Stimulated activated naive CD8-positive, alpha-beta T cell treated with anti-CD3 and anti-CD28 coated beads, Interleukin-15, Interleukin-2, amounts not matched to agents 100 U/mL and 50 U/mL, for 24 hours (primary cell): ENCODE data around the gene DIRAS1.
A peak's percentile ranks its signal among the peaks of the same experiment; 100 is the strongest.
"Not testable (repeated sequence)": the region's sequence is repeated elsewhere in the genome, so short reads cannot be mapped to it uniquely, and the experiment has no call there.

ENCODE experiments used
- ATAC-seq: fragments of 150-1000 bp; cut with Tn5 transposase; one replicate; pipeline ENCODE4 v1.10.0; 2021
- DNase-seq: peaks from one replicate; pipeline ENCODE4 v3.0.0; 2021

Gene DIRAS1

GRCh38 chr19:2711172-2711874 lies 9.8 kb downstream of the DIRAS1 start:
- ATAC-seq (no peak), DNase-seq (no peak)

- DNase-seq (no peak), ATAC-seq (no peak)
Observed at GRCh38 chr19:2706251-2706650, 14.9 kb downstream of the DIRAS1 start.

DNA sequence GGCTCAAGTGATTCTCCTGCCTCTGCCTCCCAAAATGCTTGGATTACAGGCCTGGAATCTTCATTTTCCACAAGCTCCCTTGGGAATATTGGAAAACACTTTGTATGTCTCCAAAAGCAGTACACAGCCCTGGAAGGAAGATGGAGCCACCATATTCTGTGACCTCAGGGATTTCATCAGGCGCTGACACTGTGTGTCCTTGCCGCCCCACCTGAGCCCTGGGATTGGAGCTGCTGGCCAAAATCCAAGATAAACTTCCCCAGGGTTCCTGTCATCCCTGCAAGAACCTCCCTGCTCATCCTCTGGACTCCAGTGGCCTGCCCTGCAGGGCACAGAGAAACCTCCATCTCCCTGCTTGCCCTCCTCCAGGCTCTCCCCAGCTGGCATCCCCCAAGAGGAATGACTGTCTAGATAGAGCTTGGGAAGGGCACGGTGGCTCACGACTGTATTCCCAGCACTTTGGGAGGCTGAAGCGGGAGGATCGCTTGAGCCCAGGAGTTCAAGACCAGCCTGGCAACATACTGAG lies 17.4 kb downstream of the DIRAS1 start:
- no peak for DNase-seq
- no peak for ATAC-seq

DNA sequence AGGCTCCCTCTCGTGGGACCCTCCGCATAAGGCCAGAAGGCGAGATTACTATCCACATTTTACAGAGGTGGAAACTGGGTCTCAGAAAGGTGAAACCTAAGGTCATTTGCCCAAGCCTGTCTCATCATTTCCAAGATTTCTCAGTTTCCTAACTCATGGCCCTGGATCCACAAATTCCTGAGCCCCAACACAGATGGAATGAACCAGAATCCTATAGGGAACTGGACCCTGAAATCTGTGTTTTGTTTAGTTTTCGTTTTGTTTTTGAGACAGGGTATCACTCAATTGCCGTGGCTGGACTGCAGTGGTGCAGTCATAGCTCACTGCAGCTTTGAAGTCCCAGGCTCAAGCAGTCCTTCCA lies 18.1 kb downstream of the DIRAS1 start:
- DNase-seq (no peak), ATAC-seq (no peak)

GRCh38 chr19:2702170-2703076 lies 18.7 kb downstream of the DIRAS1 start, which contains the start of gene GNG7:
GNG7 (minus strand) TSS chr19:2702694; CDS start chr19:2520688, 182,006 bp downstream.
- DNase-seq: peak; percentile 97
- peak; percentile 98 for ATAC-seq

DNA sequence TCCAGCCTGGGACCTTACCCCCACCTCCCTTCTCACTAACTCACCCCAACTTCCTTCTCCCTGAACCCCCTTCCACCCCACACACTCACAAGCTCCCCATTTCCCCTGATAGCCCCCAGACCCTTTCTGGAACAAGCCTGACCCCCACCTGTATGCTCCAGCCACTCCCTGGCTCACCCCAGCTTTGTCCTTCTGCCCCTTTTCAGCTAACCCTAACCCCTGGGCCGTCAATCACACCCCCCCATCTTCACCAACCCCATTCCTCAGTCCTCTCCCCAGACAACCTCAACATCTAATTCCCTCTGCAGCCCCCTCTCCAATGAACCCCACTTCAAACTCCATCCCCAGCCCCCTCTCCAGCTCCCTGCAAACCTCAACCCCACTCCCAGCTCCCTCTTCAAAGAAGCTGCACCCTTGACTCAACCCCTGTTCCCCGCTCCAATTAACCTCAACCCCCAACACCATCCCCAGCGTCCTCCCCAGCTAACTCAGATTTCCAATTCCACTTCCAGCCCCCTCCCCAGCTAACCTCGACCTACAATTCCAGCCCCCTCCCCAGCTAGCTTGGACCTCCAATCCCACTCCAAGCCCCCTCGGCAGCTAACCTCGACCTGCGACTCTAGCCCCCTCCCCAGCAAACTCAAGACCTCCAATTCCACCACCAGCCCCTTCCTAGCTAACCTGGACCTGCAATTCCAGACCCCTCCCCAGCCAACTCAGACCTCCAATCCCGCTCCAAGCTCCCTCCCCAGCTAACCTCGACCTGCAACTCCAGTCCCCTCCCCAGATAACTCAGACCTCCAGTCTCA lies 19.6 kb downstream of the DIRAS1 start:
- no peak for DNase-seq
- no peak for ATAC-seq

DNA sequence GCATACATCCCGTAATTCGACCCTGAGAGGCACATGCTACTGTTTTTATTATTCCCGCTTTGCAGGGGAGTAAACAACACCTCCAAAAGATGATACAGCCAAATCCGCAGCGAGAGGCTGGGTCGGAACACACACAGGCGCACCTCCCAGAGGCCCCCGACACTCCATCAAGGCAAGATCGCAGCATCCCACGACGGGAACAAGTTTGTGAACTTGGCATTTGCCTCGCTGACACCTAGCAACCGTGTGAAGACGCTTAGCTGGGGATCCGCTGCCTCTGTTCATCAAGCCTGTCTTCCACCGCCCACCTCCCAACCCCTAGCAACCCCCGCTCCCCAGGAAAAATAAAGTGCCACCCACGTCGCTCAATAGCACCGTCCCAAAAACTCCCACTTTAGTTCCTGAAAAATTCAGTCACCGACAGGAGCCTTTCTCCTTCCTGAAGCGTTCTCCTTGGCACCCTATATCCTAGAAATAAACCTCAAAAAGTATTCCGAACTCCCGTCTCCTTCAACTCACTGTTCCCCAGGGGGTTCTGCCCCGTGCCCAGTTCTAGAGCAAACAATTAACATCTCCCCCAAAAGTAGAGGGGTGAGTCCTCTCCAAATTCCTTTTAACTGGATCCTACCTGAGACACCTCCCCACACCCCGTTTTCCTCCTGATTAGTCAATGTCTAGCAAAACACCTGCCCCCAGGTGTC lies 20.4 kb downstream of the DIRAS1 start:
- DNase-seq (no peak), ATAC-seq (no peak)

DNA sequence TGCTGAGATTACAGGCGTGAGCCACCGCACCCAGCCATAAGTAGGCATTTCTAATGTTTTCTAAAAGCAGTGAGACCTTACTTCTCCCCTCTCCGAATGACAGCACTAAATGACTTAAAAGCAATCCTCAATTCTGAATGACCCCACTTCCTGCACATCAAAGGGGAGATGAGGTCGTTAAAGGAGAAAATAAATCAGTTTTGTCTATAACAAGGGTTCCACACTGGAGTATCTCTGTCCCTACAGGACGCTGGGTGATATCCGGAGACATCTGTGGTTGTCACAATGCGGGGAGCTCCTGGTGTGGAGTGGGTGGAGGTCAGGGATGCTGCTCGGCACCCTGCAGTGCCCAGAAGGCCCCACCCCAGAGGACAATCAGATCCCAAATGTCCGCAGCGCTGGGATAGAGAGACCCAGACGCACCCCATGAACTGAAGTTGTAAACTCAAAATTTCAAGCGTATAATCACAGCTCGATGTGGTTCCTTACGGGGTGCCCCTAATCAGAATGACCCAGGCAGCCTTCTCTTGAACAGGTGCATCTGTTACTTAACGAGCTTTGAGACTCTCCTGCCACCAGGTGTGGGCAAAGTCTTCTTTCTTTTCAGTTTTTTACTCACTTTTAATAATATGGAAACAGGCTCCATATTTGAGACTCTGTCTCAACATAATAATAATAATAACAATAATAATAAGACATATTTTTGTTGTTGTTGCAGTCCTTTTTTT lies 21.6 kb downstream of the DIRAS1 start:
- no peak for ATAC-seq
- DNase-seq: no peak

GRCh38 chr19:2694196-2694595 lies 27.0 kb downstream of the DIRAS1 start:
- DNase-seq (no peak), ATAC-seq (no peak)

DNA sequence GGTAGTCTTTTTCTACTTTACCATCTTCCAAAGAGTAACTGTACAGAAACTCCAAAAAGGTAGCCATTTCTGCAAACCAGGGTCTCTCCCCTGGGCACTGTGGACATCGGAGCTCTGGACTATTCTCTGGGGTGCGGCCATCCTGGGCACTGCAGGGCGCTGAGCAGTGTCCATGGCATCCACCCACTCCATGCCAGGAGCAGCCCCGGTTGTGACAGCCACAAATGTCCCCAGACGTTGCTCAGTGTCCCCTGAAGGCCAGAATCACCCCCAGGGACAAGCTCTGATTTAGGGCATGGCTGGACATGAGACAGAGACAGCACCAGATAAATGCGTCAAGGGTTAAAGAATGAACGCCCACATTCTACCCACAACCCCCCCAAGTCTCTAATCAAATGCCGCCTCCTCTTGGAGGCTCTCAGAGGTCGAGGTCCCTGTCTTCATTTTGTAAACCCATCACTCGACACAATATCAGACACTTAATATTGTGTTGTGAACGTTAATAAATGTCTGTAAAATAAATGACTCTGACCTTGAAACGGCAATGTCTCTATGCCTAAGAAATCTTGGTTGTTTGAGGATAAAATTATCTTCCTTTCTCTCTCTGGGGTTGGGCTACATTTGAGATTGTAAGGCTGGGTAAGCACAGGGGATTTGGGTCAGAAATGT lies 27.5 kb downstream of the DIRAS1 start:
- ATAC-seq: no peak
- DNase-seq: no peak

DNA sequence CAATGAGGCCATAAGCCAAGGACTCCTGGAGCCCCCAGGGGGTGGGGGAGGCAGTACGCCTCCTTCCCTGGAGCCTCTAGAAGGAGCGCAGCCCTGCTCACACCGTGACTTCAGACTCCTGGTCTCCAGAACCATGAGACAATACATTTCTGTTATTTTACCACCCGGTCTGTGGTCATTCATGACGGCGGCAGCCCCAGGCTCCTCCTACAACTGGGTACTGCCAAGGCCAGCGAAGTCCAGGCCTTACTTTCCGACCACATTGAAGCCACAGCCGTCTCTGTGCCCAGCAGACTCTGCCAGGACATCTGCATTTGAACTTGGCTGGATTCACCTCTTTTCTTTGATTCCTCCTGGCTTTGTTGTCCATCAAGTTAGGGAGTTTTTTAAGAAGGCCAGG lies 29.2 kb downstream of the DIRAS1 start:
- ATAC-seq: no peak
- no peak for DNase-seq

DNA sequence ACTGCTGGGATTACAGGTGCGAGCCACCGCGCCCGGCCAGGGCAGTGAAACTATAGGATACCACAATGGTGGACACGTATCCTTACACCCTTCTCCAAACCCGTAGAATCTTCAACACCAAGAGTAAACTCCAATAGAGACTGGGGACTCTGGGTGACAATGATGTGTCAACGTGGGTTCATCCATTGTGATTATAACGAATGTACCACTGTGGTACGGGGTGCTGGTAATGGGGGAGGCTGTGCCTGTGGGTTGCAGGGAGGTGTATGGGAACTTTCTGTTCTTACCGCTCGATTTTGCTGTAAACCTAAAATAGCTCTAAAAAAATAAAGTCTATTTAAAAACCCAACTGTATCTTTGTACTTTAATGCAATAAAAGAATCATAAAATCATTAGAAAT lies 30.3 kb downstream of the DIRAS1 start:
- ATAC-seq (no peak), DNase-seq (no peak)

- DNase-seq (no peak), ATAC-seq (no peak)
Observed at GRCh38 chr19:2686360-2686759, 34.8 kb downstream of the DIRAS1 start.

GRCh38 chr19:2685204-2685704 lies 35.9 kb downstream of the DIRAS1 start:
- ATAC-seq (no peak), DNase-seq (no peak)

DNA sequence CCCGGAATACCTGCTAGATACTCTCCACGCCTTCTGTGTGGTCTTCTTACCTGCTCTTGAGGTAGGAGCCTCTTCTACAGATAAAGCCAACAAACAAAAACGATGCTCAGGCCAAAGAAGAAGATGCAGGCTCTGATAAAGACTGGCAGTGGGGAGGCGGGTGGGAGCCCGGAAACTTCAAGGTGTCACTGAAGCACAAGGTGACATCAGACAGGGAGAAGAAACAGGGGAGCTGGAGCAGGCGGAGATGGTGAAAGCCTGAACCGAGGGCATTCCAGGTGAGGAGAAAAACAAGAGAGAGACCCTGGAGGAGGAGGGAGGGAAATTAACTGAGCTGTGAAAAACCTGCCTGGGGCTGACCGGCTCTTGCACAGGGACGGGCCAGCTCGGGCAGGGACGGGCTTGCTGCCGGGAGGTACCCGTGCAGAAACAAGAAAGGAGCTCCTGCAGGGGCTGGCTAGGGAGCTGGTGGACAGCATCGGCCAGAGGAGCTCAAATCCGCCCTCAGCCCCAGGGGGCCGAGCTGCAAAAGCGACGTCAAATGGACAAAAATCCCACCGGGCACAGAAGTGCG lies 37.7 kb downstream of the DIRAS1 start:
- ATAC-seq: no peak

GRCh38 chr19:2680808-2681207 lies 40.4 kb downstream of the DIRAS1 start:
- no peak for DNase-seq
- ATAC-seq: no peak

More for the DNA sequence above, 37.7 kb downstream of the DIRAS1 start:
- DNase-seq: no peak

- DNase-seq (no peak), ATAC-seq (no peak)
Observed at GRCh38 chr19:2679439-2679838, 41.7 kb downstream of the DIRAS1 start.

GRCh38 chr19:2678948-2679347 lies 42.2 kb downstream of the DIRAS1 start:
- DNase-seq, ATAC-seq: not testable (repeated sequence)

DNA sequence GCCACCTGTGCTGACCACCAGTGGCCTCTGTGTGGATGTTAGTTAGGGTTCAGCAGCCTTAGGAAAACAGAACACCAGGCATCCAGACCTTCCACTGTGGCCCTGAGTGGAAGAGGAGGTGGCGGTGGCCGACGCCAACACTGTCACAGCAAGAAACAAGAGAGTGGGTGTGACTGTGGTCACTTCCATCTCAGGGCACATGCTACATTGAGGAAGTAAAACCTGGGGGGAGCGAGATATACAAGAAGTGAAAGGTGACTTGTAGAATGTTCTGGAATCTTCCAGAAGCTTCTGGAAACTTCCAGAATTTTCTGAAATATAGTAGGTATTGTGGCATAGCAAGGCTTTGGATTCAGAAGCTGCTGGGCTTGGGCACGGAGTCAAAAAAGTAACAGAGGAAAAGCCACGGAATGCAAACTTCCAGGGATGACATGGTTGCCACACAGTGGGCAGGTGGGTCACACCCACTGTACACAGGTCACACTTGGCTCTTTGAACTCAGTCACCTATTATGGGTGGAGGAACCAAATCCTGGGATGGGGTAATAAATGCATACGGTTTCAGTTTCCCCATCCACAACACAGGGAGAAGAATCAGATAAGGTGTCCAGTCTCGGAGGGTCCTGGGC lies 43.0 kb downstream of the DIRAS1 start:
- no peak for ATAC-seq

More for the DNA sequence above, 43.0 kb downstream of the DIRAS1 start:
- DNase-seq: no peak
